Liver (tissue), 9 donors: Measurements from ENCODE around the gene AP3B1. TPM values are rescaled to one million over a fixed set of nuclear protein-coding genes. Genes with fewer than 3 reads are reported as not detected.

Experiments
- DNase-seq: peaks from one replicate; pipeline ENCODE4 v3.0.0-alpha.2; 2017; ENCODE audit warnings: low spot score
- H3K27ac ChIP-seq, 2 donors: one replicate each; pipeline ENCODE4 v1.7.0; 2013; ENCODE audit warnings: inconsistent platforms in 2 of 2, low read length in 2 of 2, control low read depth in 1 of 2, low read depth in 1 of 2, mild to moderate bottlenecking in 1 of 2
- H3K27me3 ChIP-seq, 4 donors: one replicate each; pipeline versions ENCODE4 v1.6.1 to v1.7.0; 2013; ENCODE audit warnings: low read length in 3 of 4, inconsistent platforms in 1 of 4, mild to moderate bottlenecking in 1 of 4, moderate library complexity in 1 of 4; ENCODE audit not compliant: control insufficient read depth in 4 of 4, insufficient read depth in 4 of 4
- H3K36me3 ChIP-seq, 4 donors: one replicate each; pipeline versions ENCODE4 v1.6.1 to v1.7.0; 2013; ENCODE audit warnings: low read length in 3 of 4, mild to moderate bottlenecking in 3 of 4, low read depth in 1 of 4, moderate library complexity in 1 of 4; ENCODE audit not compliant: control insufficient read depth in 4 of 4, insufficient read depth in 3 of 4
- H3K4me1 ChIP-seq, 4 donors: one replicate each; pipeline versions ENCODE4 v1.6.1 to v1.7.0; 2013; ENCODE audit warnings: low read length in 3 of 4, mild to moderate bottlenecking in 3 of 4, moderate library complexity in 1 of 4; ENCODE audit not compliant: control insufficient read depth in 4 of 4, insufficient read depth in 4 of 4
- H3K4me3 ChIP-seq, 3 donors: one replicate each; pipeline versions ENCODE4 v1.6.1 to v1.7.0; 2013; ENCODE audit warnings: low read length in 3 of 3, control low read depth in 1 of 3, low read depth in 1 of 3, mild to moderate bottlenecking in 1 of 3
- H3K9ac ChIP-seq, 2 donors: one replicate each; pipeline ENCODE4 v1.7.0; 2013; ENCODE audit warnings: low read length in 2 of 2, mild to moderate bottlenecking in 2 of 2, moderate library complexity in 2 of 2, control low read depth in 1 of 2, low read depth in 1 of 2
- H3K9me3 ChIP-seq, 4 donors: one replicate each; pipeline versions ENCODE4 v1.6.1 to v1.7.0; 2013; ENCODE audit warnings: low read length in 3 of 4; ENCODE audit not compliant: control insufficient read depth in 4 of 4
- ATF3 ChIP-seq: IDR thresholded peaks from 2 replicates; pipeline ENCODE4 v1.6.1; 2016; ENCODE audit warnings: antibody characterized with exemption
- EGR1 ChIP-seq, 2 donors: IDR thresholded peaks; 2 replicates each; pipeline ENCODE4 v1.6.1; 2016 to 2018; ENCODE audit warnings: antibody characterized with exemption in 2 of 2, low read depth in 2 of 2
- FOXA1 ChIP-seq: IDR thresholded peaks from 2 replicates; pipeline ENCODE4 v1.6.1; 2016; ENCODE audit warnings: antibody characterized with exemption
- FOXA2 ChIP-seq: IDR thresholded peaks from 2 replicates; pipeline ENCODE4 v1.6.1; 2016; ENCODE audit warnings: antibody characterized with exemption
- GABPA ChIP-seq, 2 donors: IDR thresholded peaks in 1 of 2; conservative IDR thresholded peaks in 1 of 2; 2 replicates each; pipeline ENCODE4 v1.6.1; 2016; ENCODE audit warnings: antibody characterized with exemption in 2 of 2, mild to moderate bottlenecking in 1 of 2, moderate library complexity in 1 of 2
- HNF4A ChIP-seq, 2 donors: conservative IDR thresholded peaks; 2 replicates each; pipeline ENCODE4 v1.6.1; 2016; ENCODE audit warnings: antibody characterized with exemption in 2 of 2, mild to moderate bottlenecking in 2 of 2
- HNF4G ChIP-seq: IDR thresholded peaks from 2 replicates; pipeline ENCODE4 v1.6.1; 2016; ENCODE audit warnings: antibody characterized with exemption
- JUND ChIP-seq, 2 donors: IDR thresholded peaks; 2 replicates each; pipeline ENCODE4 v1.6.1; 2016; ENCODE audit warnings: antibody characterized with exemption in 2 of 2
- MAX ChIP-seq: IDR thresholded peaks from 2 replicates; pipeline ENCODE4 v1.6.1; 2016; ENCODE audit warnings: antibody characterized with exemption
- NR2F2 ChIP-seq: IDR thresholded peaks from 2 replicates; pipeline ENCODE4 v1.6.1; 2016; ENCODE audit warnings: antibody characterized with exemption
- RAD21 ChIP-seq, 2 donors: IDR thresholded peaks; 2 replicates each; pipeline ENCODE4 v1.6.1; 2016; ENCODE audit warnings: antibody characterized with exemption in 2 of 2, mild to moderate bottlenecking in 2 of 2
- RXRA ChIP-seq, 2 donors: IDR thresholded peaks; 2 replicates each; pipeline ENCODE4 v1.6.1; 2017 to 2018; ENCODE audit warnings: antibody characterized with exemption in 2 of 2, mild to moderate bottlenecking in 1 of 2
- SP1 ChIP-seq: IDR thresholded peaks from 2 replicates; pipeline ENCODE4 v1.6.1; 2018; ENCODE audit warnings: antibody characterized with exemption, mild to moderate bottlenecking
- TAF1 ChIP-seq: conservative IDR thresholded peaks from 2 replicates; pipeline ENCODE4 v1.6.1; 2016; ENCODE audit warnings: antibody characterized with exemption, mild to moderate bottlenecking
- YY1 ChIP-seq: IDR thresholded peaks from 2 replicates; pipeline ENCODE4 v1.6.1; 2016; ENCODE audit warnings: antibody characterized with exemption, mild to moderate bottlenecking
- WGBS: extraction: QIAGEN DNeasy Blood & Tissue Kit; methylation state at CpG from one replicate; pipeline ENCODE4 v1.1.7; 2013; 5-methylcytosine and 5-hydroxymethylcytosine counted together
- polyA plus RNA-seq, 2 donors: library from polyadenylated mRNA; stranded (reverse) in 1 of 2; unstranded in 1 of 2; fragments of 200-250 nt in 1 of 2; fragments of >200 nt in 1 of 2; fragmentation: Nextera tagmentation in 1 of 2; extraction: Ambion mirVana in 1 of 2; gene quantifications; one replicate each; pipeline versions ENCODE4 v1.2.1 to v1.2.3, GENCODE V29; 2013 to 2015
- total RNA-seq, 2 donors: library from RNA; depleted of rRNA; stranded (reverse); fragments of >200 nt; gene quantifications; one replicate each; pipeline ENCODE4 v1.2.3, GENCODE V29; 2014
- TF ChIP-seq, protein P1 (sequence below): IDR thresholded peaks from 2 replicates; pipeline ENCODE4 v1.6.1; 2016; ENCODE audit warnings: antibody characterized with exemption
- TF ChIP-seq, protein P2 (sequence below): IDR thresholded peaks from 2 replicates; pipeline ENCODE4 v1.6.1; 2016; ENCODE audit warnings: antibody characterized with exemption, mild to moderate bottlenecking
- TF ChIP-seq, protein P3 (sequence below): fragments of 150-350 bp; IDR thresholded peaks from 2 replicates; pipeline ENCODE4 v1.5.1; 2017; ENCODE audit warnings: improper control_type of control experiment, low read depth, low read length; ENCODE audit not compliant: missing input control
- donor health status: healthy.
- donor health status: healthy.
- donor health status: healthy.
- donor health status: healthy.
- donor health status: healthy.

The AP3B1 gene
- total and polyA plus RNA-seq, 4 donors, result 8.2 to 23.1 (median 14.4) TPM

DNA sequence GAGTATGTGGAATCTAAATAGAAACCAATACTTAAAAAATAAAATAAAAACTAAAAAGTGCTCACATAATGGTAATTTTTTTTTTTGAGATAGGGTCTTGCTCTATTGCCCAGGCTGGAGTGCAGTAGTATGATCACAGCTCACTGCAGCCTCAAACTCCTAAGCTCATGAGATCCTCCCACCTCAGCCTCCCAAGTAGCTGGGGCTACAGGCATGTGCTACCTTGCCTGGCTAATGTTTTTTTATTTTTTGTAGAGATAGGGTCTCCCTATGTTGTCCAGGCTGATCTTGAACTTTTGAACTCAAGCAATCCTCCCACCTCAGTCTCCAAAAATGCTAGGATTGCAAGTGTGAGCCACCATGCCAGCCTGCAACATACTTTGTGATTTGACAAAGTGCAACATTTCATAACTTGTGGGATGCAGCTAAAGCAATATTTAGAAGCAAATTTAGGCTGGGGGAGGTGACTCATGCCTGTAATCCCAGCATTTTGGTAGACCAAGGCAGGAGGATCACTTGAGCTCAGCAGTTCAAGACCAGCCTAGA, 18.4 kb downstream of the AP3B1 start:
- H3K36me3 ChIP-seq, result no peaks in the 10 kb centered on the region
- no peak overlapping the region for H3K27ac ChIP-seq
- no peaks in the 10 kb centered on the region for H3K9me3 ChIP-seq
- H3K4me3 ChIP-seq, result no peak overlapping the region
- no peaks in the 10 kb centered on the region for H3K27me3 ChIP-seq
- peaks cover 0 to 3% (median 0%) of the 10 kb centered on the region in 4 donors for H3K4me1 ChIP-seq
- H3K9ac ChIP-seq, result no peak overlapping the region
- TF ChIP-seq FOXA2, result no peak
- no peak for TF ChIP-seq SP1
- TF ChIP-seq ATF3, result no peak
- TF ChIP-seq RAD21 (IDR thresholded peaks at IDR 0.05), result no peak
- no peak for TF ChIP-seq MAX
- no peak for TF ChIP-seq NR2F2
- no peak for TF ChIP-seq YY1
- TF ChIP-seq HNF4A (conservative IDR thresholded peaks at IDR 0.05), result no peak
- no peak for TF ChIP-seq HNF4G
- no peak for TF ChIP-seq GABPA (IDR thresholded peaks at IDR 0.05 in 1 of 2, conservative IDR thresholded peaks at IDR 0.05 in 1 of 2)
- no peak for TF ChIP-seq TAF1
- DNase-seq, result no peak

DNA sequence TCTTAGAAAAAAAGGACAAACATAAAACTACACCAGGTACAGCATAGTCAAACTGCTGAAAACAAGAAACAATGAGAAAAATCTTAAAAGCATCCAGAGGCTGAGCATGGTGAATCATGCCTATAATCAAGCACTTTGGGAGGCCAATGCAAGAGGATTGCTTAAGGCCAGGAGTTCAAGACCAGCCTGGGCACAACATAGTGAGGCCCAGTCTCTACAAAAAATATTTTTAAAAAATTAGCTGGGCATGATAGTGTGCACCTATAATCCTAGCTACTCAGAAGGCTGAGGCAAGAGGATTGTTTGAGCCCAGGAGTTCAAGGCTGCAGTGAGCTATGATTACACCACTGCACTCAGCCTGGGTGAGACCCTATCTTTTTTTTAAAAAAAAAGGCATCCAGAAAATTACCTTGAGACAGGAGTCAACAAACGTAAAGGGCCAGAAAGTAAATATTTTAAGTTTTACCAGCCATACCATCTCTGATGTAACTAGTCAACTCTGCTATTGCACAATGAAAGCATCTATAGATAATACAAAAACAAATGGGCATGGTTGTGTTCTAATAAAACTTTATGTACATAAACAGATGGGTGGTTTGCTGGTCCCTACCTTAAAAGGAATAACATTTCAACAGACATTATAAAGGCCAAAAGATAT, 19.8 kb downstream of the AP3B1 start:
- H3K27me3 ChIP-seq, result no peaks in the 10 kb centered on the region
- no peak overlapping the region for H3K9ac ChIP-seq
- H3K4me3 ChIP-seq, result no peak overlapping the region
- DNase-seq, result no peak
- H3K9me3 ChIP-seq, result no peaks in the 10 kb centered on the region
- TF ChIP-seq JUND (IDR thresholded peaks at IDR 0.05) (no peak), GABPA (IDR thresholded peaks at IDR 0.05 in 1 of 2, conservative IDR thresholded peaks at IDR 0.05 in 1 of 2) (no peak), TAF1 (no peak), RAD21 (IDR thresholded peaks at IDR 0.05) (no peak), ATF3 (no peak), EGR1 (IDR thresholded peaks at IDR 0.05; ENCODE audit: low read depth in 2 of 2) (no peak), HNF4A (conservative IDR thresholded peaks at IDR 0.05) (no peak), NR2F2 (no peak), FOXA1 (no peak), FOXA2 (no peak)
- TF ChIP-seq, protein P1, sequence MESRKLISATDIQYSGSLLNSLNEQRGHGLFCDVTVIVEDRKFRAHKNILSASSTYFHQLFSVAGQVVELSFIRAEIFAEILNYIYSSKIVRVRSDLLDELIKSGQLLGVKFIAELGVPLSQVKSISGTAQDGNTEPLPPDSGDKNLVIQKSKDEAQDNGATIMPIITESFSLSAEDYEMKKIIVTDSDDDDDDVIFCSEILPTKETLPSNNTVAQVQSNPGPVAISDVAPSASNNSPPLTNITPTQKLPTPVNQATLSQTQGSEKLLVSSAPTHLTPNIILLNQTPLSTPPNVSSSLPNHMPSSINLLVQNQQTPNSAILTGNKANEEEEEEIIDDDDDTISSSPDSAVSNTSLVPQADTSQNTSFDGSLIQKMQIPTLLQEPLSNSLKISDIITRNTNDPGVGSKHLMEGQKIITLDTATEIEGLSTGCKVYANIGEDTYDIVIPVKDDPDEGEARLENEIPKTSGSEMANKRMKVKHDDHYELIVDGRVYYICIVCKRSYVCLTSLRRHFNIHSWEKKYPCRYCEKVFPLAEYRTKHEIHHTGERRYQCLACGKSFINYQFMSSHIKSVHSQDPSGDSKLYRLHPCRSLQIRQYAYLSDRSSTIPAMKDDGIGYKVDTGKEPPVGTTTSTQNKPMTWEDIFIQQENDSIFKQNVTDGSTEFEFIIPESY, result no peak
- 96% methylated on average over 1 of the region's 1 CpG for WGBS
- H3K4me1 ChIP-seq, result peaks cover 0 to 3% (median 0%) of the 10 kb centered on the region in 4 donors
- H3K36me3 ChIP-seq, result no peaks in the 10 kb centered on the region
- no peak overlapping the region for H3K27ac ChIP-seq

GRCh38 chr5:78273436-78273835, 21.1 kb downstream of the AP3B1 start:
- H3K27ac ChIP-seq, result no peak overlapping the region
- H3K9me3 ChIP-seq, result no peaks in the 10 kb centered on the region
- no peak for DNase-seq
- H3K36me3 ChIP-seq, result no peaks in the 10 kb centered on the region
- no peak overlapping the region for H3K9ac ChIP-seq
- WGBS, result 85% methylated on average over 1 of the region's 1 CpG
- no peaks in the 10 kb centered on the region for H3K27me3 ChIP-seq
- H3K4me1 ChIP-seq, result peaks cover 0 to 3% (median 0%) of the 10 kb centered on the region in 4 donors
- H3K4me3 ChIP-seq, result no peak overlapping the region
- TF ChIP-seq, protein P2, sequence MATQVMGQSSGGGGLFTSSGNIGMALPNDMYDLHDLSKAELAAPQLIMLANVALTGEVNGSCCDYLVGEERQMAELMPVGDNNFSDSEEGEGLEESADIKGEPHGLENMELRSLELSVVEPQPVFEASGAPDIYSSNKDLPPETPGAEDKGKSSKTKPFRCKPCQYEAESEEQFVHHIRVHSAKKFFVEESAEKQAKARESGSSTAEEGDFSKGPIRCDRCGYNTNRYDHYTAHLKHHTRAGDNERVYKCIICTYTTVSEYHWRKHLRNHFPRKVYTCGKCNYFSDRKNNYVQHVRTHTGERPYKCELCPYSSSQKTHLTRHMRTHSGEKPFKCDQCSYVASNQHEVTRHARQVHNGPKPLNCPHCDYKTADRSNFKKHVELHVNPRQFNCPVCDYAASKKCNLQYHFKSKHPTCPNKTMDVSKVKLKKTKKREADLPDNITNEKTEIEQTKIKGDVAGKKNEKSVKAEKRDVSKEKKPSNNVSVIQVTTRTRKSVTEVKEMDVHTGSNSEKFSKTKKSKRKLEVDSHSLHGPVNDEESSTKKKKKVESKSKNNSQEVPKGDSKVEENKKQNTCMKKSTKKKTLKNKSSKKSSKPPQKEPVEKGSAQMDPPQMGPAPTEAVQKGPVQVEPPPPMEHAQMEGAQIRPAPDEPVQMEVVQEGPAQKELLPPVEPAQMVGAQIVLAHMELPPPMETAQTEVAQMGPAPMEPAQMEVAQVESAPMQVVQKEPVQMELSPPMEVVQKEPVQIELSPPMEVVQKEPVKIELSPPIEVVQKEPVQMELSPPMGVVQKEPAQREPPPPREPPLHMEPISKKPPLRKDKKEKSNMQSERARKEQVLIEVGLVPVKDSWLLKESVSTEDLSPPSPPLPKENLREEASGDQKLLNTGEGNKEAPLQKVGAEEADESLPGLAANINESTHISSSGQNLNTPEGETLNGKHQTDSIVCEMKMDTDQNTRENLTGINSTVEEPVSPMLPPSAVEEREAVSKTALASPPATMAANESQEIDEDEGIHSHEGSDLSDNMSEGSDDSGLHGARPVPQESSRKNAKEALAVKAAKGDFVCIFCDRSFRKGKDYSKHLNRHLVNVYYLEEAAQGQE, result no peak
- TF ChIP-seq SP1 (no peak), YY1 (no peak), HNF4G (no peak), NR2F2 (no peak), EGR1 (IDR thresholded peaks at IDR 0.05; ENCODE audit: low read depth in 2 of 2) (no peak), TAF1 (no peak), JUND (IDR thresholded peaks at IDR 0.05) (no peak), MAX (no peak), RXRA (IDR thresholded peaks at IDR 0.05) (no peak)
- TF ChIP-seq, protein P3, sequence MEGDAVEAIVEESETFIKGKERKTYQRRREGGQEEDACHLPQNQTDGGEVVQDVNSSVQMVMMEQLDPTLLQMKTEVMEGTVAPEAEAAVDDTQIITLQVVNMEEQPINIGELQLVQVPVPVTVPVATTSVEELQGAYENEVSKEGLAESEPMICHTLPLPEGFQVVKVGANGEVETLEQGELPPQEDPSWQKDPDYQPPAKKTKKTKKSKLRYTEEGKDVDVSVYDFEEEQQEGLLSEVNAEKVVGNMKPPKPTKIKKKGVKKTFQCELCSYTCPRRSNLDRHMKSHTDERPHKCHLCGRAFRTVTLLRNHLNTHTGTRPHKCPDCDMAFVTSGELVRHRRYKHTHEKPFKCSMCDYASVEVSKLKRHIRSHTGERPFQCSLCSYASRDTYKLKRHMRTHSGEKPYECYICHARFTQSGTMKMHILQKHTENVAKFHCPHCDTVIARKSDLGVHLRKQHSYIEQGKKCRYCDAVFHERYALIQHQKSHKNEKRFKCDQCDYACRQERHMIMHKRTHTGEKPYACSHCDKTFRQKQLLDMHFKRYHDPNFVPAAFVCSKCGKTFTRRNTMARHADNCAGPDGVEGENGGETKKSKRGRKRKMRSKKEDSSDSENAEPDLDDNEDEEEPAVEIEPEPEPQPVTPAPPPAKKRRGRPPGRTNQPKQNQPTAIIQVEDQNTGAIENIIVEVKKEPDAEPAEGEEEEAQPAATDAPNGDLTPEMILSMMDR, result no peak
